SK-N-SH treated with all-trans-retinoic acid at 6 μM for 48 hours (cell line): ENCODE measurements around the gene LY6G5B.

Source experiments
- ARNTL ChIP-seq: fragments of 450-650 bp; formaldehyde crosslinking; IDR thresholded peaks from 2 replicates; pipeline ENCODE4 v1.5.0; 2020; ENCODE audit warnings: low read depth, mild to moderate bottlenecking, moderate library complexity, borderline replicate concordance
- BACH2 ChIP-seq: fragments of 250-450 bp; sonication (Bioruptor Pico); IDR thresholded peaks from 2 replicates; pipeline ENCODE4 v1.9.0; 2021; ENCODE audit warnings: mild to moderate bottlenecking, borderline replicate concordance
- ESRRG ChIP-seq: fragments of 250-450 bp; sonication (Bioruptor Pico); IDR thresholded peaks from 2 replicates; pipeline ENCODE4 v1.6.1; 2021; ENCODE audit warnings: mild to moderate bottlenecking
- GLIS3 ChIP-seq: fragments of 250-450 bp; sonication (Bioruptor Pico); IDR thresholded peaks from 2 replicates; pipeline ENCODE4 v1.5.0; 2020; ENCODE audit warnings: mild to moderate bottlenecking, moderate library complexity
- RARB ChIP-seq: fragments of 250-450 bp; sonication (Bioruptor Pico); IDR thresholded peaks from 2 replicates; pipeline ENCODE4 v1.8.0; 2021; ENCODE audit warnings: mild to moderate bottlenecking, moderate library complexity
- TCF4 ChIP-seq: fragments of 250-450 bp; sonication (Bioruptor Pico); IDR thresholded peaks from 2 replicates; pipeline ENCODE4 v1.8.0; 2021; ENCODE audit warnings: mild to moderate bottlenecking, moderate library complexity, borderline replicate concordance
- TOX ChIP-seq: fragments of 250-450 bp; sonication (Bioruptor Pico); IDR thresholded peaks from 2 replicates; pipeline ENCODE4 v1.8.0; 2021; ENCODE audit warnings: mild to moderate bottlenecking, moderate library complexity, borderline replicate concordance
- ZFP3 ChIP-seq: fragments of 250-450 bp; sonication (Bioruptor Pico); IDR thresholded peaks from 2 replicates; pipeline ENCODE4 v1.5.0; 2020; ENCODE audit warnings: mild to moderate bottlenecking, moderate library complexity
- ZFP30 ChIP-seq: fragments of 450-650 bp; formaldehyde crosslinking; IDR thresholded peaks from 2 replicates; pipeline ENCODE4 v1.5.0; 2022; ENCODE audit warnings: mild to moderate bottlenecking, moderate library complexity
- ZNF565 ChIP-seq: fragments of 450-650 bp; formaldehyde crosslinking; conservative IDR thresholded peaks from 2 replicates; pipeline ENCODE4 v1.5.0; 2020; ENCODE audit warnings: low read depth, mild to moderate bottlenecking, moderate library complexity
- ZNF8 ChIP-seq: fragments of 450-650 bp; formaldehyde crosslinking; IDR thresholded peaks from 2 replicates; pipeline ENCODE4 v1.5.0; 2020; ENCODE audit warnings: mild to moderate bottlenecking, moderate library complexity
- TF ChIP-seq, protein P1 (sequence below): fragments of 250-450 bp; sonication (Bioruptor Pico); IDR thresholded peaks from 2 replicates; pipeline ENCODE4 v1.8.0; 2020; ENCODE audit warnings: mild to moderate bottlenecking, moderate library complexity, borderline replicate concordance
- TF ChIP-seq, protein P2 (sequence below): fragments of 250-450 bp; sonication (Bioruptor Pico); IDR thresholded peaks from 2 replicates; pipeline ENCODE4 v1.5.0; 2020; ENCODE audit warnings: mild to moderate bottlenecking, moderate library complexity

DNA sequence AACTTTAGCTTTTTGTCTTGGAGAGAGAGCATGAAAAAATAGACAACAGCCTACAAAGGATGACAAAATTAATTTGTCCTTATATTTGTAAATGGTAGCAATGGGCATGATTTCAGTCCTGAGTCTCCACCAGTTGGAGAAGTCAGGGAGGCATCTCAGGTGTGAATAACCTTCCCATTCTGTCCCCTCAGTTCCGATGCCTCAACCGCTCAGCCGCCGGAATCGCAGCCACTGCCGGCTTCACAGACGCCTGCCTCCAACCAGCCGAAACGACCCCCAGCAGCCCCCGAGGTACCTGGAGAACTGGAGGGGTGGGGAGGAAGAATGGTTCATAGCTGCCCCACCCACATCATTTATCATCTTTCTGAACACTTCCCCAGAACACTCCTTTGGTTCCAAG is 45.7 kb upstream of the LY6G5B start:
- no peak for TF ChIP-seq ZFP30 (CRISPR knock-in tag)
- TF ChIP-seq, protein P1, sequence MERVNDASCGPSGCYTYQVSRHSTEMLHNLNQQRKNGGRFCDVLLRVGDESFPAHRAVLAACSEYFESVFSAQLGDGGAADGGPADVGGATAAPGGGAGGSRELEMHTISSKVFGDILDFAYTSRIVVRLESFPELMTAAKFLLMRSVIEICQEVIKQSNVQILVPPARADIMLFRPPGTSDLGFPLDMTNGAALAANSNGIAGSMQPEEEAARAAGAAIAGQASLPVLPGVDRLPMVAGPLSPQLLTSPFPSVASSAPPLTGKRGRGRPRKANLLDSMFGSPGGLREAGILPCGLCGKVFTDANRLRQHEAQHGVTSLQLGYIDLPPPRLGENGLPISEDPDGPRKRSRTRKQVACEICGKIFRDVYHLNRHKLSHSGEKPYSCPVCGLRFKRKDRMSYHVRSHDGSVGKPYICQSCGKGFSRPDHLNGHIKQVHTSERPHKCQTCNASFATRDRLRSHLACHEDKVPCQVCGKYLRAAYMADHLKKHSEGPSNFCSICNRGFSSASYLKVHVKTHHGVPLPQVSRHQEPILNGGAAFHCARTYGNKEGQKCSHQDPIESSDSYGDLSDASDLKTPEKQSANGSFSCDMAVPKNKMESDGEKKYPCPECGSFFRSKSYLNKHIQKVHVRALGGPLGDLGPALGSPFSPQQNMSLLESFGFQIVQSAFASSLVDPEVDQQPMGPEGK (CRISPR knock-in tag): no peak
- no peak for TF ChIP-seq ZNF8 (CRISPR knock-in tag)
- TF ChIP-seq TCF4 (CRISPR knock-in tag): no peak
- no peak for TF ChIP-seq ARNTL
- TF ChIP-seq BACH2 (CRISPR knock-in tag): no peak
- no peak for TF ChIP-seq ZFP3 (CRISPR knock-in tag)
- TF ChIP-seq, protein P2, sequence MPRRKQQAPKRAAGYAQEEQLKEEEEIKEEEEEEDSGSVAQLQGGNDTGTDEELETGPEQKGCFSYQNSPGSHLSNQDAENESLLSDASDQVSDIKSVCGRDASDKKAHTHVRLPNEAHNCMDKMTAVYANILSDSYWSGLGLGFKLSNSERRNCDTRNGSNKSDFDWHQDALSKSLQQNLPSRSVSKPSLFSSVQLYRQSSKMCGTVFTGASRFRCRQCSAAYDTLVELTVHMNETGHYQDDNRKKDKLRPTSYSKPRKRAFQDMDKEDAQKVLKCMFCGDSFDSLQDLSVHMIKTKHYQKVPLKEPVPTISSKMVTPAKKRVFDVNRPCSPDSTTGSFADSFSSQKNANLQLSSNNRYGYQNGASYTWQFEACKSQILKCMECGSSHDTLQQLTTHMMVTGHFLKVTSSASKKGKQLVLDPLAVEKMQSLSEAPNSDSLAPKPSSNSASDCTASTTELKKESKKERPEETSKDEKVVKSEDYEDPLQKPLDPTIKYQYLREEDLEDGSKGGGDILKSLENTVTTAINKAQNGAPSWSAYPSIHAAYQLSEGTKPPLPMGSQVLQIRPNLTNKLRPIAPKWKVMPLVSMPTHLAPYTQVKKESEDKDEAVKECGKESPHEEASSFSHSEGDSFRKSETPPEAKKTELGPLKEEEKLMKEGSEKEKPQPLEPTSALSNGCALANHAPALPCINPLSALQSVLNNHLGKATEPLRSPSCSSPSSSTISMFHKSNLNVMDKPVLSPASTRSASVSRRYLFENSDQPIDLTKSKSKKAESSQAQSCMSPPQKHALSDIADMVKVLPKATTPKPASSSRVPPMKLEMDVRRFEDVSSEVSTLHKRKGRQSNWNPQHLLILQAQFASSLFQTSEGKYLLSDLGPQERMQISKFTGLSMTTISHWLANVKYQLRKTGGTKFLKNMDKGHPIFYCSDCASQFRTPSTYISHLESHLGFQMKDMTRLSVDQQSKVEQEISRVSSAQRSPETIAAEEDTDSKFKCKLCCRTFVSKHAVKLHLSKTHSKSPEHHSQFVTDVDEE (CRISPR knock-in tag): no peak
- no peak for TF ChIP-seq GLIS3 (CRISPR knock-in tag)
- TF ChIP-seq RARB (CRISPR knock-in tag): no peak
- no peak for TF ChIP-seq TOX (CRISPR knock-in tag)
- TF ChIP-seq ZNF565: no peak
- TF ChIP-seq ESRRG (CRISPR knock-in tag): no peak
